Calu3 (cell line): ENCODE measurements around the gene NEDD1. TPM values are rescaled to one million over a fixed set of nuclear protein-coding genes. Genes with fewer than 3 reads are reported as not detected.

Experiments used
- BruUV-seq: library from RNA; stranded (reverse); fragments of 400-500 nt; replicated peaks from 2 replicates; lab custom pipeline; 2021; lab: Mats Ljungman, UMichigan
- CTCF ChIA-PET: fragments of 300-600 bp; sonication (Branson Sonifier 250); formaldehyde crosslinking; loops from one replicate; lab custom pipeline; 2022; ENCODE audit warnings: antibody characterized with exemption; lab: Charles Lee
- DNase-seq: peaks from one replicate; pipeline ENCODE4 v3.0.0; 2022
- H3K27ac Mint-ChIP-seq: one replicate; pipeline ENCODE4 v1.8.0; 2022; ENCODE audit warnings: mixed read lengths; ENCODE audit not compliant: unreplicated experiment
- H3K27me3 Mint-ChIP-seq: one replicate; pipeline ENCODE4 v1.8.0; 2022; ENCODE audit warnings: mixed read lengths; ENCODE audit not compliant: unreplicated experiment
- H3K36me3 Mint-ChIP-seq: one replicate; pipeline ENCODE4 v1.8.0; 2022; ENCODE audit warnings: mild to moderate bottlenecking, moderate library complexity, mixed read lengths; ENCODE audit not compliant: insufficient read depth, unreplicated experiment
- H3K4me1 Mint-ChIP-seq: one replicate; pipeline ENCODE4 v1.8.0; 2022; ENCODE audit warnings: mild to moderate bottlenecking, low read depth, mixed read lengths; ENCODE audit not compliant: unreplicated experiment
- H3K4me3 Mint-ChIP-seq: one replicate; pipeline ENCODE4 v1.8.0; 2022; ENCODE audit warnings: mild to moderate bottlenecking, low read depth, moderate library complexity, mixed read lengths; ENCODE audit not compliant: unreplicated experiment
- H3K9me3 Mint-ChIP-seq: one replicate; pipeline ENCODE4 v1.8.0; 2022; ENCODE audit warnings: low read depth, mixed read lengths; ENCODE audit not compliant: unreplicated experiment
- intact Hi-C: fragments of 100-400 bp; cut with micrococcal nuclease; formaldehyde crosslinking; loops from one replicate; pipeline ENCODE4 v1.10.0; 2022; ENCODE audit not compliant: unreplicated experiment
- total RNA-seq: library from RNA; stranded (reverse); gene quantifications from 2 replicates; pipeline ENCODE4 v1.2.3, GENCODE V29; 2022
- TF ChIP-seq, protein P1 (sequence below): fragments of 200-600 bp; IDR thresholded peaks from one replicate; pipeline ENCODE4 v1.8.0; 2022; ENCODE audit warnings: antibody characterized with exemption; ENCODE audit not compliant: unreplicated experiment

The NEDD1 gene
- total RNA-seq, 1 experiment from 2014 or later = 47.5 TPM

DNA sequence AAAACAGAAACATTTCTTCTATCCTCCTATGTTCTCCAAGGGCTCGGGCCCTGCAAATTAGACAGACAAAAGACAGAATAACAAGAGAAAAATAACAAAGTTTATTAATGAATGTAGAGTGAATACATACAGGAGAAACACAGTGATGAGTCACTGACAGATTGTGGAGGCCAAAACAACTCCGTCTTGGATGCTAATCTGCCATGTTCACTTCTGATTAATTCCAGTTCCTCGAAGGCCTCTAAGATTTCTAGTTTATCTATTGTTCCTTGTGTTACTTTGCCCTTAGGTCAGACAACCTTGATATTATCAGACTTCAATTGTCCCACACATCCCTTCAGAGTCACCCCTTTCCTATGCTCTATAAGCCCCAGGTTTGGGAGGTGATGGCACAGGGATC lies 26.8 kb upstream of the NEDD1 start:
- intact Hi-C loops = no loop called here
- H3K4me1 Mint-ChIP-seq = no peaks in the 10 kb centered on the region
- no peaks in the 10 kb centered on the region for H3K36me3 Mint-ChIP-seq
- no peak overlapping the region for H3K27ac Mint-ChIP-seq
- H3K9me3 Mint-ChIP-seq = peaks cover 9% of the 10 kb centered on the region
- peaks cover 28% of the 10 kb centered on the region for H3K27me3 Mint-ChIP-seq
- TF ChIP-seq, protein P1, sequence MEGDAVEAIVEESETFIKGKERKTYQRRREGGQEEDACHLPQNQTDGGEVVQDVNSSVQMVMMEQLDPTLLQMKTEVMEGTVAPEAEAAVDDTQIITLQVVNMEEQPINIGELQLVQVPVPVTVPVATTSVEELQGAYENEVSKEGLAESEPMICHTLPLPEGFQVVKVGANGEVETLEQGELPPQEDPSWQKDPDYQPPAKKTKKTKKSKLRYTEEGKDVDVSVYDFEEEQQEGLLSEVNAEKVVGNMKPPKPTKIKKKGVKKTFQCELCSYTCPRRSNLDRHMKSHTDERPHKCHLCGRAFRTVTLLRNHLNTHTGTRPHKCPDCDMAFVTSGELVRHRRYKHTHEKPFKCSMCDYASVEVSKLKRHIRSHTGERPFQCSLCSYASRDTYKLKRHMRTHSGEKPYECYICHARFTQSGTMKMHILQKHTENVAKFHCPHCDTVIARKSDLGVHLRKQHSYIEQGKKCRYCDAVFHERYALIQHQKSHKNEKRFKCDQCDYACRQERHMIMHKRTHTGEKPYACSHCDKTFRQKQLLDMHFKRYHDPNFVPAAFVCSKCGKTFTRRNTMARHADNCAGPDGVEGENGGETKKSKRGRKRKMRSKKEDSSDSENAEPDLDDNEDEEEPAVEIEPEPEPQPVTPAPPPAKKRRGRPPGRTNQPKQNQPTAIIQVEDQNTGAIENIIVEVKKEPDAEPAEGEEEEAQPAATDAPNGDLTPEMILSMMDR = no peak
- no peak for DNase-seq
- no peak overlapping the region for H3K4me3 Mint-ChIP-seq
- CTCF ChIA-PET = no interaction called here
- BruUV-seq = no TSS peak

DNA sequence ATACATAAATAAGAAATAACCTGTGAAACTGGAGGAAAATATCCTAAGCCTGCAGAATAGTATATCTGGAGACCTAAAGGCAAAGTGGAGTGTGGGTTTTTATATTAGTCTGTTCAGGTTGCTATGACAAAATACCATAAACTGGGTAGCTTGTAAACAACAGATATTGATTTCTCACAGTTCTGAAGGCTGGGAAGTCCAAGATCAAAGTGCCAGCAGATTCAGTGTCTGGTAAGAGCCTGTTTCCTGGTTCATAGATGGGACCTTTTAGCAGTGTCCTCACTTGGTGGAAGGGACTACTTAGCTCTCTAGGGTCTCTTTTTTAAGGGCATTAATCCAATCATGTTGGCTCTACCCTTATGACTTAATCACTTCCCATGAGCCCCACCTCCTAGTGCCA lies 25.4 kb upstream of the NEDD1 start:
- no peak overlapping the region for H3K27ac Mint-ChIP-seq
- H3K9me3 Mint-ChIP-seq = peaks cover 9% of the 10 kb centered on the region
- no peaks in the 10 kb centered on the region for H3K4me1 Mint-ChIP-seq
- no peak overlapping the region for H3K4me3 Mint-ChIP-seq
- no peak for DNase-seq
- TF ChIP-seq, protein P1 = no peak
- peaks cover 19% of the 10 kb centered on the region for H3K27me3 Mint-ChIP-seq
- no TSS peak for BruUV-seq
- intact Hi-C loops = no loop called here
- no peaks in the 10 kb centered on the region for H3K36me3 Mint-ChIP-seq
- CTCF ChIA-PET = no interaction called here

DNA sequence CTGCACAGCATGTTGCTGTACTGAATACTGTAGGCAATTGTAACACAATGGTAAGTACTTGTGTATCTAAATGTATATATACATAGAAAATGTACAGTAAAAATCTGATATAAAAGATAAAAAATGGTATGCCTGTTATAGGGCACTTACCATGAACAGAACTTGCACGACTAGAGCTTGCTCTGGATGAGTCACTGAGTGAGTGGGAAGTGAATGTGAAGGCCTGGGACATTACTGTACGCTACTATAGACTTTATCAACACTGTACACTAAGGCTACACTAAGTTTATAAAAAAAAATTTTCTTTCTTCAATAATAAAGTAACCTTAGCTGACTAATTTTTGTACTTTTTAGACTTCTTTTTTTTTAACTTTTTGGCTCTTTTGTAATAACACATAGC lies 24.2 kb upstream of the NEDD1 start:
- DNase-seq = no peak
- no TSS peak for BruUV-seq
- Mint-ChIP-seq H3K27ac (no peak overlapping the region), H3K4me3 (no peak overlapping the region), H3K27me3 (peaks cover 6% of the 10 kb centered on the region), H3K9me3 (peaks cover 9% of the 10 kb centered on the region), H3K36me3 (no peaks in the 10 kb centered on the region), H3K4me1 (no peaks in the 10 kb centered on the region)
- intact Hi-C loops = no loop called here
- TF ChIP-seq, protein P1 = no peak
- CTCF ChIA-PET = no interaction called here

DNA sequence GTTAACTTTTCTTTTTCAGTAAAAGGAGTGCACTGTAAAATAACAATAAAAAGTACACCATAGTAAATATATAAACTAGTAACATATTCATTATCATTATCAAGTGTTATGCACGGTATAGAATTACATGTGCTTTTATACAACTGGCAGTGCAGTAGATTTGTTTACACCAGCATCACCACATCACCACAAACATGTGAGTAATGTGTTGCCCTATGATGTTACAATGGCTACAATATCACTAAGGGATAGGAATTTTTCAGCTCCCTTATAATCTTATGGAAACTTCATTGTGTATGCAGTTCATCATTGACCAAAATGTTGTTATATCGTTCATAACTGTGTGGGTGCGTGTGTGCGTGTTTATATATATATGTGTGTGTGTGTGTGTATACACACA lies 23.5 kb upstream of the NEDD1 start:
- H3K27ac Mint-ChIP-seq = no peak overlapping the region
- TF ChIP-seq, protein P1 = no peak
- H3K4me1 Mint-ChIP-seq = no peaks in the 10 kb centered on the region
- DNase-seq = no peak
- no peaks in the 10 kb centered on the region for H3K27me3 Mint-ChIP-seq
- CTCF ChIA-PET = no interaction called here
- BruUV-seq = no TSS peak
- peaks cover 9% of the 10 kb centered on the region for H3K9me3 Mint-ChIP-seq
- no peak overlapping the region for H3K4me3 Mint-ChIP-seq
- intact Hi-C loops = no loop called here
- H3K36me3 Mint-ChIP-seq = no peaks in the 10 kb centered on the region
